Omental fat pad (tissue), 4 donors: ENCODE results near the gene FAAP100. TPM values are rescaled to one million over a fixed set of nuclear protein-coding genes. Genes with fewer than 3 reads are reported as not detected.

Source experiments
- ATAC-seq: fragments of 150-250 bp; one replicate; pipeline ENCODE4 v1.9.1; 2016; ENCODE audit warnings: mild to moderate bottlenecking, moderate library complexity; ENCODE audit not compliant: low FRiP score
- DNase-seq: peaks from one replicate; pipeline ENCODE4 v3.0.0-alpha.2; 2019; ENCODE audit warnings: low spot score
- total RNA-seq, 4 donors: library from RNA; depleted of rRNA; stranded (reverse); fragments of >200 nt; gene quantifications; one replicate each; pipeline ENCODE4 v1.1.0, GENCODE V29; 2016
- TF ChIP-seq, protein P1 (sequence below), 3 donors: fragments of 450-650 bp; IDR thresholded peaks; one replicate each; pipeline ENCODE4 v1.5.1; 2016 to 2017; ENCODE audit warnings: antibody characterized with exemption in 3 of 3, mild to moderate bottlenecking in 3 of 3, moderate library complexity in 2 of 3

The FAAP100 gene
- total RNA-seq, 4 donors from 2014 or later, result 13.9 to 28.0 (median 22.8) TPM

DNA sequence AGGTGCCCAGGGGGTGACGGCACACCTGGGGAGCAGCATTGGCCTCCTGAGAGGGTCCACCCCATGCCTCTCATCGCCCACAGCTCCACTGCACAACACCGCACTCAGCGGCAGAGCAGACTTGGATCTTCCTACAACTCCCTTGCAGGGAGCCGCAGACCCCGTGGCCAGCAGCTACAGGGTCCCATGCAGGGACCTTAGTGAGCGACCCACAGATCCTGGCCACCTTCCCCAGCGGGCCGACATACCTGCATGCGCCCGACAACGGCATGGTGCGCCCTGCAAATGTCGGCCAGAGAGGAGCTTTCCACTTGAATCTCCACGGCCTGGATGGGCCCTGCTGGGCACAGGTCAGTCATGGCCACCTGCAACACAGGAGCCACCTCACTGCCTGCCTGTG is 8.4 kb downstream of the FAAP100 start:
- TF ChIP-seq, protein P1, sequence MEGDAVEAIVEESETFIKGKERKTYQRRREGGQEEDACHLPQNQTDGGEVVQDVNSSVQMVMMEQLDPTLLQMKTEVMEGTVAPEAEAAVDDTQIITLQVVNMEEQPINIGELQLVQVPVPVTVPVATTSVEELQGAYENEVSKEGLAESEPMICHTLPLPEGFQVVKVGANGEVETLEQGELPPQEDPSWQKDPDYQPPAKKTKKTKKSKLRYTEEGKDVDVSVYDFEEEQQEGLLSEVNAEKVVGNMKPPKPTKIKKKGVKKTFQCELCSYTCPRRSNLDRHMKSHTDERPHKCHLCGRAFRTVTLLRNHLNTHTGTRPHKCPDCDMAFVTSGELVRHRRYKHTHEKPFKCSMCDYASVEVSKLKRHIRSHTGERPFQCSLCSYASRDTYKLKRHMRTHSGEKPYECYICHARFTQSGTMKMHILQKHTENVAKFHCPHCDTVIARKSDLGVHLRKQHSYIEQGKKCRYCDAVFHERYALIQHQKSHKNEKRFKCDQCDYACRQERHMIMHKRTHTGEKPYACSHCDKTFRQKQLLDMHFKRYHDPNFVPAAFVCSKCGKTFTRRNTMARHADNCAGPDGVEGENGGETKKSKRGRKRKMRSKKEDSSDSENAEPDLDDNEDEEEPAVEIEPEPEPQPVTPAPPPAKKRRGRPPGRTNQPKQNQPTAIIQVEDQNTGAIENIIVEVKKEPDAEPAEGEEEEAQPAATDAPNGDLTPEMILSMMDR (IDR thresholded peaks at IDR 0.05), result no peak
- DNase-seq, result no peak
- no peak for ATAC-seq

DNA sequence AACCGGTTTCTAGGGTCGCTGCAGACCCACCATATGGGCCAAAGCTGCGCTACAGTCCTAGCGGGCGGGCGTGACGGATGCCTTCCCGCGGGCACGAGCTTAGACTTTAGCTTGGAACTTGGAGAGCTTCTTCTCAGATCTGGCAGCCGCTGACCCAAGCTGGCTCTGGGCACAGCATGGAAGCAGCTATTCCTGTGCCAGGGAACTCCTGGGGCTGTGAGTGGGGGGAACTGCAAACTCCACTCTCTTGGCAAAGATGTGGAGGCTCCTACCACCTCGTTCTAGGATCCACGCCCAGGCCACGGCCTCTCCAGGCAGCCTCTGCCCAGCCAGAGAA is 8.8 kb downstream of the FAAP100 start:
- ATAC-seq, result peak; percentile 31

DNA sequence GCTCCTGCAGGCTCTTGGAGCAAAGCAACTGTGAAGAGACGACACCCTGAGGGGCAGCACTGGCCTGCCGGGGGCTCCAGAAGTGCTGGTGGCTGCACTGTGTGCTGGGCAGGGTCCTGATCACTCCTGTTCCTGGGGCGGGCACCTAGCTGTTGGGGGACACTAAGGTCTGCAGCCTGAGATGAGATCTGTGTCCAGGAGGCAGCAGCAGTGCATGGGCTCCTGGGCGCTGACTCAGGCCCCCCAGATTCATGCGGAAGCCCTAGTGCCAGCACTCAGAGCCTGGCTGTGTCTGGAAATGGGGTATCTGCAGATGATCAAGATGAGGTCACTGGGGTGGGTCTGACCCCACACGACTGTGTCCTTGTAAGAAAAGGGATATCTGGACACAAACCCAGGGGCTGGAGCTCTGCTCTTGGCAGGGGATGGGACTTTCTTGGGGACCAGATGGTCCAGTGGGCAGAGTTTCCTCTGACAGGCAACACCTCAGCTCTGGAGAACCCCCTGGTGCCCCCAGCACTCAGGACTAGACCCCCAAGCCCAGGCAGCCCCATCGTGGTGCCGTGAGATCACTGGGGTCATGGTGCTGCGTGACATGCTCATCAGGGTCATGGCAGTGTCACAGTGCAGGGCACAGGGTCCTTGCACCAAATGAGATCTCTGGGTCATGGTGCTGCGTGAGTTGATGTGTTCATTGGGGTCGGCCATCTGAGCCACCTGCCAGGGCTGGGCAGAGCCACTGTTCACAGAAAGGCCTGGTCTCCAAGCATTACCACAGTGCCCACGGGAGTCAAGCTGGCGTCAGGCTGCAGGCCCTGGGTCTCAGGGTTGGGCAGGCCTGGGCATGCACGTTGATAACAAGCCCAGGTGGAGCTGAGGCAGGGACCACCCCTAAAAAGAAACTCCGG is 9.5 kb downstream of the FAAP100 start:
- DNase-seq (no peak), ATAC-seq (no peak)
- TF ChIP-seq, protein P1 (IDR thresholded peaks at IDR 0.05), result no peak

More for the DNA sequence above, 8.8 kb downstream of the FAAP100 start:
- TF ChIP-seq, protein P1 (IDR thresholded peaks at IDR 0.05), result no peak
- DNase-seq, result no peak

GRCh38 chr17:81541123-81541522 is 11.0 kb downstream of the FAAP100 start:
- TF ChIP-seq, protein P1 (IDR thresholded peaks at IDR 0.05), result no peak
- DNase-seq, result no peak
- ATAC-seq, result no peak

- DNase-seq (no peak), ATAC-seq (no peak)
- TF ChIP-seq, protein P1 (IDR thresholded peaks at IDR 0.05), result no peak
Measured at GRCh38 chr17:81540676-81541027, 11.5 kb downstream of the FAAP100 start.

GRCh38 chr17:81539961-81540675 is 12.0 kb downstream of the FAAP100 start:
- no peak for ATAC-seq
- DNase-seq, result no peak
- TF ChIP-seq, protein P1 (IDR thresholded peaks at IDR 0.05), result no peak
